Panc1 (cell line): ENCODE data around the gene NAGPA. TPM values are rescaled to one million over a fixed set of nuclear protein-coding genes. Genes with fewer than 3 reads are reported as not detected.

ENCODE experiments used
- ATAC-seq: fragments of 200-7000 bp; cut with Tn5 transposase; 2 replicates; pipeline ENCODE4 v1.9.1; 2020; ENCODE audit warnings: mild to moderate bottlenecking, moderate library complexity
- BruUV-seq: library from RNA; stranded (reverse); fragments of 400-500 nt; replicated peaks from 2 replicates; lab custom pipeline; 2021; lab: Mats Ljungman, UMichigan
- CTCF ChIA-PET: fragments of 300-600 bp; sonication (Branson Sonifier 250); formaldehyde crosslinking; loops from one replicate; lab custom pipeline; 2022; ENCODE audit warnings: antibody characterized with exemption; lab: Charles Lee
- POLR2A ChIA-PET: fragments of 300-600 bp; sonication (Branson Sonifier 250); formaldehyde crosslinking; loops from one replicate; lab custom pipeline; 2022; ENCODE audit warnings: antibody characterized with exemption; lab: Charles Lee
- DNase-seq: peaks from one replicate; pipeline ENCODE4 v3.0.0-alpha.2; 2010; ENCODE audit warnings: low read depth, low spot score
- H3K27ac ChIP-seq: 2 replicates; pipeline ENCODE4 v1.5.1; 2011; ENCODE audit warnings: mild to moderate bottlenecking, low read length, inconsistent platforms
- H3K27me3 ChIP-seq: fragments of 200-500 bp; sonication (Bioruptor generic); 2 replicates; pipeline ENCODE4 v1.6.0; 2014; ENCODE audit warnings: low read length, inconsistent platforms; ENCODE audit not compliant: control insufficient read depth, insufficient read depth
- H3K36me3 ChIP-seq: fragments of 200-500 bp; sonication (Bioruptor generic); 2 replicates; pipeline ENCODE4 v1.5.1; 2014; ENCODE audit warnings: inconsistent platforms, mild to moderate bottlenecking, low read length, moderate library complexity; ENCODE audit not compliant: control insufficient read depth, insufficient read depth
- H3K4me1 ChIP-seq: 2 replicates; pipeline ENCODE4 v1.5.1; 2011; ENCODE audit warnings: inconsistent platforms, mild to moderate bottlenecking, low read length, moderate library complexity; ENCODE audit not compliant: control insufficient read depth, insufficient read depth
- H3K4me3 ChIP-seq, 2 experiments: 2 replicates each; pipeline ENCODE4 v1.5.1; 2011 to 2012; ENCODE audit warnings: low read depth in 2 of 2, low read length in 2 of 2, mild to moderate bottlenecking in 2 of 2, inconsistent platforms in 1 of 2, moderate library complexity in 1 of 2
- H3K9me3 ChIP-seq: fragments of 200-500 bp; sonication (Bioruptor generic); 2 replicates; pipeline ENCODE4 v1.5.1; 2014; ENCODE audit warnings: low read depth, mild to moderate bottlenecking, inconsistent platforms, low read length, moderate library complexity; ENCODE audit not compliant: control insufficient read depth, insufficient read depth
- CTCF ChIP-seq: fragments of 450-650 bp; IDR thresholded peaks from 2 replicates; pipeline ENCODE4 v1.5.1; 2017; ENCODE audit warnings: mild to moderate bottlenecking
- POLR2AphosphoS5 ChIP-seq: IDR thresholded peaks from 2 replicates; pipeline ENCODE4 v1.6.1; 2012; ENCODE audit warnings: mild to moderate bottlenecking, low read depth, low read length, moderate library complexity
- REST ChIP-seq, 2 experiments: IDR thresholded peaks; 2 replicates each; pipeline ENCODE4 v1.6.1; 2011 to 2012; ENCODE audit warnings: low read depth in 2 of 2, control low read depth in 1 of 2, low read length in 1 of 2, mild to moderate bottlenecking in 1 of 2, moderate library complexity in 1 of 2; ENCODE audit not compliant: insufficient read depth in 1 of 2
- SIN3A ChIP-seq: IDR thresholded peaks from 2 replicates; pipeline ENCODE4 v1.6.1; 2012; ENCODE audit warnings: low read depth, mild to moderate bottlenecking, low read length, moderate library complexity, borderline replicate concordance; ENCODE audit not compliant: insufficient read depth
- TCF7L2 ChIP-seq: IDR thresholded peaks from 2 replicates; pipeline ENCODE4 v1.6.1; 2011; ENCODE audit warnings: mild to moderate bottlenecking, low read depth, low read length, inconsistent platforms
- in situ Hi-C: cut with HindIII; loops from 2 replicates; pipeline ENCODE4 v1.10.0; 2016; ENCODE audit warnings: low sequenced_read_pairs, low pct_unique_long_range_greater_than_20kb
- intact Hi-C: fragments of 100-400 bp; cut with micrococcal nuclease; formaldehyde crosslinking; loops from one replicate; pipeline ENCODE4 v1.10.0; 2022; ENCODE audit not compliant: unreplicated experiment
- total RNA-seq: library from RNA; stranded (reverse); gene quantifications from one replicate; pipeline ENCODE4 v1.2.1, GENCODE V29; 2021; ENCODE audit not compliant: unreplicated experiment

NAGPA gene
- total RNA-seq, 1 experiment from 2014 or later: 19.2 TPM

- H3K4me1 ChIP-seq: peaks cover 9% of the 10 kb centered on the region
- intact Hi-C loops: no loop called here
These were observed 4.7 kb downstream of the NAGPA start for GRCh38 chr16:5028950-5029475.

GRCh38 chr16:5027575-5028235 is 6.0 kb downstream of the NAGPA start:
- no peak overlapping the region for H3K4me3 ChIP-seq
- H3K36me3 ChIP-seq: no peaks in the 10 kb centered on the region
- intact Hi-C loops (no loop called here), in situ Hi-C loops (no loop called here)
- TF ChIP-seq POLR2AphosphoS5: no peak
- no peak for TF ChIP-seq TCF7L2
- no peak for TF ChIP-seq CTCF
- TF ChIP-seq REST (IDR thresholded peaks at IDR 0.05; ENCODE audit: insufficient read depth in 1 of 2, low read depth in 2 of 2, low read length in 1 of 2): no peak
- no peak for TF ChIP-seq SIN3A
- ATAC-seq (no peak), DNase-seq (no peak)
- no TSS peak for BruUV-seq
- no peaks in the 10 kb centered on the region for H3K27me3 ChIP-seq
- H3K4me1 ChIP-seq: peaks cover 5% of the 10 kb centered on the region
- H3K27ac ChIP-seq: no peak overlapping the region
- ChIA-PET POLR2A (no interaction called here), CTCF (no interaction called here)
- no peaks in the 10 kb centered on the region for H3K9me3 ChIP-seq

More at GRCh38 chr16:5028950-5029475, 4.7 kb downstream of the NAGPA start:
- Histone ChIP-seq H3K4me3 (no peak overlapping the region), H3K27me3 (no peaks in the 10 kb centered on the region), H3K9me3 (no peaks in the 10 kb centered on the region), H3K36me3 (no peaks in the 10 kb centered on the region), H3K27ac (no peak overlapping the region)
- TF ChIP-seq CTCF: no peak
- no peak for TF ChIP-seq TCF7L2
- no peak for TF ChIP-seq SIN3A
- TF ChIP-seq REST (IDR thresholded peaks at IDR 0.05; ENCODE audit: insufficient read depth in 1 of 2, low read depth in 2 of 2, low read length in 1 of 2): no peak
- no peak for TF ChIP-seq POLR2AphosphoS5
- POLR2A ChIA-PET: no interaction called here
- DNase-seq: no peak
- ATAC-seq: no peak
- BruUV-seq: no TSS peak
- CTCF ChIA-PET: no interaction called here
- in situ Hi-C loops: no loop called here
